SK-N-SH (cell line): ENCODE measurements around the gene MRTFB.
"Not testable (repeated sequence)": the region's sequence is repeated elsewhere in the genome, so short reads cannot be mapped to it uniquely, and the experiment has no call there.

Experiments used
- GABPA ChIP-seq: IDR thresholded peaks from 2 replicates; pipeline ENCODE4 v1.4.0; 2012; ENCODE audit warnings: low read depth, mild to moderate bottlenecking
- MEF2A ChIP-seq: IDR thresholded peaks from 2 replicates; pipeline ENCODE4 v1.4.0; 2012; ENCODE audit warnings: low read depth, borderline replicate concordance
- ZBTB33 ChIP-seq: IDR thresholded peaks from 2 replicates; pipeline ENCODE4 v1.4.0; 2012; ENCODE audit warnings: low read depth, borderline replicate concordance
- TF ChIP-seq, protein P1 (sequence below): fragments of 200-600 bp; sonication (generic); IDR thresholded peaks from 2 replicates; pipeline ENCODE4 v1.6.1; 2017; ENCODE audit warnings: antibody characterized with exemption, mild to moderate bottlenecking, moderate library complexity

DNA sequence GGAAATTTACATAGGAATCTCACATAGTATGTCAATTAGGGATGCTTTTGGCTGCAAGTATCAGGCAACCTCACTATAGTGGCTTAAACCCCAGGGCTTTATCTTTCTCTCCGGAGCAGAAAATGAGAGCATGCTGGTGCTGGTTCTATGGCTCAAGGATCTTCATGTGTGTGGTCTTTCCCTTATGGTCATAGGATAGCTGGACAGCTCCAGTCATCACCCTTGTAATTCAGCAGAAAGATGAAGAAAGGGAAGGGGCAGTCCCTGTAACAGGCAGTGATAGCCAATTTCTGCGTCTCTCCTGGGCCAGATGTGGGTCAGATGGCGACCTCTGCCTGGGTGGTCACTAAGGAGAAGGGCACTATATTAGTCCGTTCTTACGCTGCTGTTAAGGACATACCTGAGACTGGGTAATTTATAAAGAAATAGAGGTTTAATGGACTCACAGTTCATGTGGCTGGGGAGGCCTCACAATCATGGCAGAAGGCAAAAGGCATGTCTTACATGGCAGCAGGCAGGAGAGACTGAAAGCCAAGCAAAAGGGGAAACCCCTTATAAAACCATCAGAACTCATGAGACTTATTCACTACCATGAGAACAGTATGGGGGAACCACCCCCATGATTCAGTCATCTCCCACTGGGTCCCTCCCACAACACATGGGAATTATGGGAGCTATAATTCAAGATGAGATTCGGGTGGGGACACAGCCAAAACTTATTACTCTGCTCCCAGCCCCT lies 23.8 kb upstream of the MRTFB start:
- TF ChIP-seq ZBTB33, MEF2A, GABPA: not testable (repeated sequence)
- TF ChIP-seq, protein P1, sequence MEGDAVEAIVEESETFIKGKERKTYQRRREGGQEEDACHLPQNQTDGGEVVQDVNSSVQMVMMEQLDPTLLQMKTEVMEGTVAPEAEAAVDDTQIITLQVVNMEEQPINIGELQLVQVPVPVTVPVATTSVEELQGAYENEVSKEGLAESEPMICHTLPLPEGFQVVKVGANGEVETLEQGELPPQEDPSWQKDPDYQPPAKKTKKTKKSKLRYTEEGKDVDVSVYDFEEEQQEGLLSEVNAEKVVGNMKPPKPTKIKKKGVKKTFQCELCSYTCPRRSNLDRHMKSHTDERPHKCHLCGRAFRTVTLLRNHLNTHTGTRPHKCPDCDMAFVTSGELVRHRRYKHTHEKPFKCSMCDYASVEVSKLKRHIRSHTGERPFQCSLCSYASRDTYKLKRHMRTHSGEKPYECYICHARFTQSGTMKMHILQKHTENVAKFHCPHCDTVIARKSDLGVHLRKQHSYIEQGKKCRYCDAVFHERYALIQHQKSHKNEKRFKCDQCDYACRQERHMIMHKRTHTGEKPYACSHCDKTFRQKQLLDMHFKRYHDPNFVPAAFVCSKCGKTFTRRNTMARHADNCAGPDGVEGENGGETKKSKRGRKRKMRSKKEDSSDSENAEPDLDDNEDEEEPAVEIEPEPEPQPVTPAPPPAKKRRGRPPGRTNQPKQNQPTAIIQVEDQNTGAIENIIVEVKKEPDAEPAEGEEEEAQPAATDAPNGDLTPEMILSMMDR, result not testable (repeated sequence)
